Mucosa of descending colon (tissue), 3 donors: ENCODE measurements around the gene IL15RA. TPM values are rescaled to one million over a fixed set of nuclear protein-coding genes. Genes with fewer than 3 reads are reported as not detected.

ENCODE experiments used
- ATAC-seq: fragments of 200-7000 bp; cut with Tn5 transposase; one replicate; pipeline ENCODE4 v1.9.1; 2020; ENCODE audit warnings: mild to moderate bottlenecking, moderate library complexity
- DNase-seq, 3 donors: peaks; one replicate each; pipeline ENCODE4 v3.0.0-alpha.2; 2020
- H3K36me3 ChIP-seq: fragments of 200-600 bp; one replicate; pipeline ENCODE4 v1.8.0; 2021; ENCODE audit warnings: low read depth, mild to moderate bottlenecking
- H3K4me1 ChIP-seq: fragments of 200-600 bp; one replicate; pipeline ENCODE4 v1.8.0; 2021; ENCODE audit warnings: low read depth, mild to moderate bottlenecking
- H3K4me3 ChIP-seq: fragments of 200-600 bp; one replicate; pipeline ENCODE4 v1.8.0; 2021; ENCODE audit warnings: mild to moderate bottlenecking
- H3K9me3 ChIP-seq: fragments of 200-600 bp; one replicate; pipeline ENCODE4 v1.8.0; 2021; ENCODE audit warnings: mild to moderate bottlenecking
- CTCF ChIP-seq: fragments of 200-600 bp; IDR thresholded peaks from one replicate; pipeline ENCODE4 v1.8.0; 2022; ENCODE audit warnings: antibody characterized with exemption, mild to moderate bottlenecking
- intact Hi-C, 2 donors: fragments of 100-400 bp; cut with DNase I in 1 of 2; cut with micrococcal nuclease in 1 of 2; formaldehyde crosslinking; loops; one replicate each; pipeline versions ENCODE4 v1.11.0 to v1.11.1; 2022; cut with DNase I, micrococcal nuclease
- long read RNA-seq, 2 donors: library from polyadenylated mRNA; unstranded; transcript quantifications; one replicate each; pipeline ENCODE4 v2.0.0, GENCODE V29; 2019 to 2021
- total RNA-seq, 3 donors: library from RNA; stranded (reverse); fragmentation: NEBNext Ultra II Directional in 2 of 3; extraction: Animal tissue kit (Norgen Biotek cat#: 25700) in 2 of 3; gene quantifications; one replicate each; pipeline versions ENCODE4 v1.2.1 to v1.2.4, GENCODE V29; 2021 to 2023
- donor health status: DM: no; HTN: no; CAD: no; lungs with moderate emphysema.
- donor health status: DM: no; HTN: no; CAD: no.
- donor health status: DM: no; HTN: yes; CAD: no.

The IL15RA gene
- total RNA-seq: 10 to 100 TPM; 19.4 to 26.6 (median 20.6) TPM
- long read RNA-seq, donor 1, transcript IL15RA-204 (7 exons, 1,626 nt): major isoform, 6 of 25 reads
- long read RNA-seq, donor 1, partial matches to known transcripts: 0 of 25 reads
- long read RNA-seq, donor 1, other reads (novel, unspliced or antisense): 9 of 25 reads
- long read RNA-seq, donor 2, partial matches to known transcripts: 0 of 22 reads
- long read RNA-seq, donor 2, other reads (novel, unspliced or antisense): 14 of 22 reads

- Histone ChIP-seq H3K9me3 (no peaks in the 10 kb centered on the region), H3K4me1 (peaks cover 22% of the 10 kb centered on the region), H3K36me3 (no peaks in the 10 kb centered on the region), H3K4me3 (peak within 1 kb of the TSS; percentile 87)
- peak; percentile 87 for ATAC-seq
- TF ChIP-seq CTCF: no peak
- peak; percentile 87 to 94 (median 91) for DNase-seq
- intact Hi-C loops: no loop called here
Measured at GRCh38 chr10:5977471-5978229, at the start of gene IL15RA. Gene IL15RA (minus strand): TSS chr10:5977543. CDS start chr10:5977492, 51 bp downstream.

GRCh38 chr10:6025683-6026255, 48.4 kb upstream of the IL15RA start:
- ATAC-seq: no peak
- intact Hi-C loops: no loop called here
- H3K36me3 ChIP-seq: no peaks in the 10 kb centered on the region
- TF ChIP-seq CTCF: no peak
- DNase-seq: no peak
- no peak overlapping the region for H3K4me3 ChIP-seq
- no peaks in the 10 kb centered on the region for H3K9me3 ChIP-seq
- H3K4me1 ChIP-seq: no peaks in the 10 kb centered on the region

- H3K4me3 ChIP-seq: no peak overlapping the region
- no peaks in the 10 kb centered on the region for H3K4me1 ChIP-seq
- DNase-seq (no peak), ATAC-seq (no peak)
- intact Hi-C loops: no loop called here
- H3K9me3 ChIP-seq: no peaks in the 10 kb centered on the region
- TF ChIP-seq CTCF: no peak
- no peaks in the 10 kb centered on the region for H3K36me3 ChIP-seq
Measured at GRCh38 chr10:6024334-6024682, 47.0 kb upstream of the IL15RA start.

GRCh38 chr10:6023661-6024333, 46.5 kb upstream of the IL15RA start:
- DNase-seq: no peak
- TF ChIP-seq CTCF: no peak
- Histone ChIP-seq H3K36me3 (no peaks in the 10 kb centered on the region), H3K4me3 (no peak overlapping the region), H3K9me3 (no peaks in the 10 kb centered on the region), H3K4me1 (no peaks in the 10 kb centered on the region)
- intact Hi-C loops: no loop called here
- ATAC-seq: no peak

- TF ChIP-seq CTCF: no peak
- DNase-seq (no peak), ATAC-seq (no peak)
- intact Hi-C loops: no loop called here
- Histone ChIP-seq H3K4me3 (no peak overlapping the region), H3K4me1 (peaks cover 9% of the 10 kb centered on the region), H3K36me3 (no peaks in the 10 kb centered on the region), H3K9me3 (no peaks in the 10 kb centered on the region)
Measured at GRCh38 chr10:6022660-6023059, 45.3 kb upstream of the IL15RA start.
